Measurements from ENCODE around the gene ATG2B. TPM values are rescaled to one million over a fixed set of nuclear protein-coding genes. Genes with fewer than 3 reads are reported as not detected.

ATG2B gene
- total RNA-seq, 1 donor from 2014 or later, result 11.9 TPM

GRCh38 chr14:96285667-96286066 lies 77.5 kb downstream of the ATG2B start:
- peak overlapping the region; percentile 67 for H3K27ac Mint-ChIP-seq
- Histone ChIP-seq H3K27me3 (no peaks in the 10 kb centered on the region), H3K4me3 (no peak overlapping the region), H3K4me2 (no peak overlapping the region), H3K4me1 (peaks cover 16% of the 10 kb centered on the region), H3K9me3 (ENCODE audit: low read depth) (no peaks in the 10 kb centered on the region), H3K36me3 (no peaks in the 10 kb centered on the region), H3K27ac (no peak overlapping the region), H3F3A (ENCODE audit: low read depth) (peaks cover 8% of the 10 kb centered on the region), H4K20me1 (ENCODE audit: low read depth) (peaks cover 7% of the 10 kb centered on the region), H2AFZ (replicated peaks) (no peak overlapping the region), H3K9ac (no peak overlapping the region), H3K79me2 (ENCODE audit: low read depth) (no peaks in the 10 kb centered on the region)
- no peak for DNase-seq (ENCODE audit: low spot score)
- H3K4me1 Mint-ChIP-seq, result peaks cover 26% of the 10 kb centered on the region
- H3K27me3 Mint-ChIP-seq (ENCODE audit: insufficient read depth, low read depth), result no peaks in the 10 kb centered on the region
- peaks cover 22% of the 10 kb centered on the region for H3K36me3 Mint-ChIP-seq
- TF ChIP-seq EZH2 (IDR thresholded peaks at IDR 0.05), result no peak
- TF ChIP-seq CTCF (IDR thresholded peaks at IDR 0.05), result no peak
- TF ChIP-seq EZH2phosphoT487 (IDR thresholded peaks at IDR 0.05), result no peak
- no peak overlapping the region for H3K4me3 Mint-ChIP-seq
- no peaks in the 10 kb centered on the region for H3K9me3 Mint-ChIP-seq

- Histone ChIP-seq H3F3A (ENCODE audit: low read depth) (peaks cover 8% of the 10 kb centered on the region), H3K4me2 (no peak overlapping the region), H3K9me3 (ENCODE audit: low read depth) (no peaks in the 10 kb centered on the region), H4K20me1 (ENCODE audit: low read depth) (peaks cover 7% of the 10 kb centered on the region), H3K36me3 (no peaks in the 10 kb centered on the region), H2AFZ (replicated peaks) (no peak overlapping the region), H3K79me2 (ENCODE audit: low read depth) (no peaks in the 10 kb centered on the region), H3K4me1 (peaks cover 16% of the 10 kb centered on the region), H3K4me3 (no peak overlapping the region), H3K27ac (no peak overlapping the region), H3K27me3 (no peaks in the 10 kb centered on the region), H3K9ac (no peak overlapping the region)
- no peak for TF ChIP-seq EZH2 (IDR thresholded peaks at IDR 0.05)
- no peak for TF ChIP-seq CTCF (IDR thresholded peaks at IDR 0.05)
- TF ChIP-seq EZH2phosphoT487 (IDR thresholded peaks at IDR 0.05), result no peak
- no peaks in the 10 kb centered on the region for H3K9me3 Mint-ChIP-seq
- peaks cover 15% of the 10 kb centered on the region for H3K36me3 Mint-ChIP-seq
- no peak overlapping the region for H3K27ac Mint-ChIP-seq
- no peak for DNase-seq (ENCODE audit: low spot score)
- peaks cover 34% of the 10 kb centered on the region for H3K4me1 Mint-ChIP-seq
- H3K27me3 Mint-ChIP-seq (ENCODE audit: insufficient read depth, low read depth), result no peaks in the 10 kb centered on the region
- no peak overlapping the region for H3K4me3 Mint-ChIP-seq
These were observed 78.7 kb downstream of the ATG2B start for GRCh38 chr14:96284430-96284829.

GRCh38 chr14:96284008-96284407 lies 79.1 kb downstream of the ATG2B start:
- Histone ChIP-seq H3K27ac (no peak overlapping the region), H3F3A (ENCODE audit: low read depth) (peaks cover 8% of the 10 kb centered on the region), H3K4me1 (peaks cover 16% of the 10 kb centered on the region), H3K4me3 (no peak overlapping the region), H3K79me2 (ENCODE audit: low read depth) (no peaks in the 10 kb centered on the region), H3K27me3 (no peaks in the 10 kb centered on the region), H2AFZ (replicated peaks) (no peak overlapping the region), H3K4me2 (no peak overlapping the region), H4K20me1 (ENCODE audit: low read depth) (peaks cover 7% of the 10 kb centered on the region), H3K9me3 (ENCODE audit: low read depth) (no peaks in the 10 kb centered on the region), H3K36me3 (no peaks in the 10 kb centered on the region), H3K9ac (no peak overlapping the region)
- H3K4me1 Mint-ChIP-seq, result peaks cover 37% of the 10 kb centered on the region
- no peak for DNase-seq (ENCODE audit: low spot score)
- H3K36me3 Mint-ChIP-seq, result peaks cover 13% of the 10 kb centered on the region
- no peak overlapping the region for H3K4me3 Mint-ChIP-seq
- H3K27ac Mint-ChIP-seq, result no peak overlapping the region
- no peaks in the 10 kb centered on the region for H3K9me3 Mint-ChIP-seq
- TF ChIP-seq EZH2 (IDR thresholded peaks at IDR 0.05) (no peak), CTCF (IDR thresholded peaks at IDR 0.05) (no peak), EZH2phosphoT487 (IDR thresholded peaks at IDR 0.05) (no peak)
- no peaks in the 10 kb centered on the region for H3K27me3 Mint-ChIP-seq (ENCODE audit: insufficient read depth, low read depth)

All from neural progenitor cell (in vitro differentiated cells).